Esophagus muscularis mucosa (tissue), 4 donors: ENCODE results near the gene AGTPBP1.

Source experiments
- EP300 ChIP-seq: sonication (generic); formaldehyde crosslinking; IDR thresholded peaks from one replicate; pipeline ENCODE4 v1.6.1; 2017; ENCODE audit warnings: antibody characterized with exemption
- POLR2A ChIP-seq: fragments of 450-650 bp; IDR thresholded peaks from one replicate; pipeline ENCODE4 v1.6.1; 2017; ENCODE audit warnings: antibody characterized with exemption, moderate library complexity, mild to moderate bottlenecking, low read depth
- POLR2AphosphoS5 ChIP-seq, 2 donors: sonication (generic); formaldehyde crosslinking; IDR thresholded peaks; one replicate each; pipeline ENCODE4 v1.6.1; 2017; ENCODE audit warnings: antibody characterized with exemption in 2 of 2
- TF ChIP-seq, protein P1 (sequence below), 3 experiments: fragments of 200-600 bp in 2 of 3; fragments of 450-650 bp in 1 of 3; sonication (generic) in 2 of 3; IDR thresholded peaks; one replicate each; pipeline ENCODE4 v1.5.1; 2017 to 2019; ENCODE audit warnings: antibody characterized with exemption in 3 of 3, mild to moderate bottlenecking in 2 of 3, moderate library complexity in 1 of 3

- TF ChIP-seq POLR2A (no peak), POLR2AphosphoS5 (IDR thresholded peaks at IDR 0.05) (no peak), EP300 (no peak)
- TF ChIP-seq, protein P1, sequence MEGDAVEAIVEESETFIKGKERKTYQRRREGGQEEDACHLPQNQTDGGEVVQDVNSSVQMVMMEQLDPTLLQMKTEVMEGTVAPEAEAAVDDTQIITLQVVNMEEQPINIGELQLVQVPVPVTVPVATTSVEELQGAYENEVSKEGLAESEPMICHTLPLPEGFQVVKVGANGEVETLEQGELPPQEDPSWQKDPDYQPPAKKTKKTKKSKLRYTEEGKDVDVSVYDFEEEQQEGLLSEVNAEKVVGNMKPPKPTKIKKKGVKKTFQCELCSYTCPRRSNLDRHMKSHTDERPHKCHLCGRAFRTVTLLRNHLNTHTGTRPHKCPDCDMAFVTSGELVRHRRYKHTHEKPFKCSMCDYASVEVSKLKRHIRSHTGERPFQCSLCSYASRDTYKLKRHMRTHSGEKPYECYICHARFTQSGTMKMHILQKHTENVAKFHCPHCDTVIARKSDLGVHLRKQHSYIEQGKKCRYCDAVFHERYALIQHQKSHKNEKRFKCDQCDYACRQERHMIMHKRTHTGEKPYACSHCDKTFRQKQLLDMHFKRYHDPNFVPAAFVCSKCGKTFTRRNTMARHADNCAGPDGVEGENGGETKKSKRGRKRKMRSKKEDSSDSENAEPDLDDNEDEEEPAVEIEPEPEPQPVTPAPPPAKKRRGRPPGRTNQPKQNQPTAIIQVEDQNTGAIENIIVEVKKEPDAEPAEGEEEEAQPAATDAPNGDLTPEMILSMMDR (IDR thresholded peaks at IDR 0.05) = no peak
Measured at GRCh38 chr9:85501882-85502281, 239.9 kb downstream of the AGTPBP1 start.
